G401 (cell line): Measurements from ENCODE around the gene WSCD2. TPM values are rescaled to one million over a fixed set of nuclear protein-coding genes. Genes with fewer than 3 reads are reported as not detected.

Experiments used
- total RNA-seq: library from RNA; depleted of rRNA; stranded (reverse); fragments of >200 nt; shearing (Covaris generic); gene quantifications from 2 replicates; pipeline ENCODE4 v1.2.3, GENCODE V29; 2014; rRNA removed

WSCD2 gene
- total RNA-seq, 1 experiment from 2014 or later: 0.31 TPM

Other genes with a start within 250 kb of the WSCD2 start
- gene CMKLR1, start 210.0 kb downstream of the WSCD2 start, total RNA-seq: not detected in 2 replicates